Cardiac muscle cell (in vitro differentiated cells and primary cell): ENCODE measurements around the gene ADGRL3. TPM values are rescaled to one million over a fixed set of nuclear protein-coding genes. Genes with fewer than 3 reads are reported as not detected.

Experiments used
- DNase-seq, 2 donors: peaks; one replicate each; pipeline versions ENCODE4 v3.0.0 to v3.0.0-alpha.2; 2010 to 2017; ENCODE audit warnings: low read depth in 1 of 2, low spot score in 1 of 2
- H3K27ac ChIP-seq: fragments of 200-600 bp; sonication (generic); 2 replicates; pipeline ENCODE4 v1.5.1; 2016
- H3K27me3 ChIP-seq: fragments of 200-600 bp; sonication (generic); 2 replicates; pipeline ENCODE4 v1.6.0; 2016; ENCODE audit warnings: control low read depth
- H3K36me3 ChIP-seq: fragments of 200-600 bp; sonication (generic); 2 replicates; pipeline ENCODE4 v1.5.1; 2016; ENCODE audit warnings: control low read depth
- H3K4me1 ChIP-seq: fragments of 200-600 bp; sonication (generic); 2 replicates; pipeline ENCODE4 v1.8.1; 2017; ENCODE audit warnings: low read depth, mild to moderate bottlenecking, mixed run types
- H3K4me3 ChIP-seq: fragments of 200-600 bp; sonication (generic); 2 replicates; pipeline ENCODE4 v1.5.1; 2016; ENCODE audit warnings: mild to moderate bottlenecking
- H3K9me3 ChIP-seq: fragments of 200-600 bp; sonication (generic); 2 replicates; pipeline ENCODE4 v1.5.1; 2017; ENCODE audit warnings: low read depth, mild to moderate bottlenecking, control low read depth
- polyA plus RNA-seq: library from polyadenylated mRNA; unstranded; fragments of >200 nt; fragmentation: Nextera tagmentation; extraction: Ambion mirVana; gene quantifications from 2 replicates; pipeline ENCODE4 v1.2.1, GENCODE V29; 2016
- total RNA-seq: library from RNA; depleted of rRNA; stranded (reverse); fragments of >200 nt; gene quantifications from 2 replicates; pipeline ENCODE4 v1.2.3, GENCODE V29; 2016
- TF ChIP-seq, protein P1 (sequence below): IDR thresholded peaks from 2 replicates; pipeline ENCODE4 v1.5.1; 2012; ENCODE audit warnings: low read depth, mild to moderate bottlenecking, low read length

The ADGRL3 gene
- total and polyA plus RNA-seq, 2 experiments from 2014 or later: 2.4 to 4.8 TPM

DNA sequence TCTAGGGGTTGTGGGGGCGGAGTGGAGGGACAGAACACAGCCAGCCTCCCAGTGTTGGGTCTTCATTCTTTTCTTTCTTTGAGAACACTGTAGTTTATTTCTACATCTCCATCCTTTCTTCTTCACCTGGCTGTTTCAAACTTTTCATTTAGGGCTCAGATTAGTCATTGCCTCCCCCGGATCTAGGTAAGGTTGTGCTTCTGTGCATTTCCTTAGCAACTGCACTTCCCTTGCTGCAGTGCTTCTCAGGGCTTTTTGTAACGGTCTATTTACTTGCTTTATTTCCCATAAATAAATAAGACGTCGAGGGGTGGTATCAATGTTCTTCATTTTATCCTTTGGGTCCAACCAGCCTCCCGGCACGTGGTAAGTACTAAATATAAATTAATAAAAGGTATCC lies 31.3 kb downstream of the ADGRL3 start:
- TF ChIP-seq, protein P1, sequence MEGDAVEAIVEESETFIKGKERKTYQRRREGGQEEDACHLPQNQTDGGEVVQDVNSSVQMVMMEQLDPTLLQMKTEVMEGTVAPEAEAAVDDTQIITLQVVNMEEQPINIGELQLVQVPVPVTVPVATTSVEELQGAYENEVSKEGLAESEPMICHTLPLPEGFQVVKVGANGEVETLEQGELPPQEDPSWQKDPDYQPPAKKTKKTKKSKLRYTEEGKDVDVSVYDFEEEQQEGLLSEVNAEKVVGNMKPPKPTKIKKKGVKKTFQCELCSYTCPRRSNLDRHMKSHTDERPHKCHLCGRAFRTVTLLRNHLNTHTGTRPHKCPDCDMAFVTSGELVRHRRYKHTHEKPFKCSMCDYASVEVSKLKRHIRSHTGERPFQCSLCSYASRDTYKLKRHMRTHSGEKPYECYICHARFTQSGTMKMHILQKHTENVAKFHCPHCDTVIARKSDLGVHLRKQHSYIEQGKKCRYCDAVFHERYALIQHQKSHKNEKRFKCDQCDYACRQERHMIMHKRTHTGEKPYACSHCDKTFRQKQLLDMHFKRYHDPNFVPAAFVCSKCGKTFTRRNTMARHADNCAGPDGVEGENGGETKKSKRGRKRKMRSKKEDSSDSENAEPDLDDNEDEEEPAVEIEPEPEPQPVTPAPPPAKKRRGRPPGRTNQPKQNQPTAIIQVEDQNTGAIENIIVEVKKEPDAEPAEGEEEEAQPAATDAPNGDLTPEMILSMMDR: no peak
- H3K36me3 ChIP-seq: no peaks in the 10 kb centered on the region
- H3K9me3 ChIP-seq: no peaks in the 10 kb centered on the region
- no peaks in the 10 kb centered on the region for H3K27me3 ChIP-seq
- H3K27ac ChIP-seq: no peak overlapping the region
- H3K4me3 ChIP-seq: no peak overlapping the region
- H3K4me1 ChIP-seq: no peaks in the 10 kb centered on the region
- no peak for DNase-seq

DNA sequence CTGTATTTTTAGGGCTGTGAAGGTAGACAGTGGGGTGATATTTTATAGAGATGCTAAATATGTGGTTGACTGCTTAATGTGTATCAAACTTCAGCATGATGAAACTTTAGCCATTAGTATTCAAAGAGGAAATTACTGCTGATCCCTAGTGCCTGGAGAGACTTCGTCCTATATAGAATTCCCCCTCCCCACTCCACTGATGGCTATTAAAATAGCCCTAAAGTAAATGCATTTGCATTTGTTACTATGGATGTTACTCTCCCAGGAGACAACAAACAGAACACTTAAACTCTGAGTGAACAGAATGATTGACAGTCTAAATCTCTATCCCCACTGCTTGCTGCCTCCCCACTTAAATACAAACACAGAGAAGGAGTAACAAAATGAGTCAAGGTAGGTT lies 39.1 kb downstream of the ADGRL3 start:
- Histone ChIP-seq H3K36me3 (no peaks in the 10 kb centered on the region), H3K27ac (no peak overlapping the region), H3K9me3 (no peaks in the 10 kb centered on the region), H3K4me1 (no peaks in the 10 kb centered on the region), H3K27me3 (no peaks in the 10 kb centered on the region), H3K4me3 (no peak overlapping the region)
- TF ChIP-seq, protein P1: no peak
- DNase-seq: no peak

DNA sequence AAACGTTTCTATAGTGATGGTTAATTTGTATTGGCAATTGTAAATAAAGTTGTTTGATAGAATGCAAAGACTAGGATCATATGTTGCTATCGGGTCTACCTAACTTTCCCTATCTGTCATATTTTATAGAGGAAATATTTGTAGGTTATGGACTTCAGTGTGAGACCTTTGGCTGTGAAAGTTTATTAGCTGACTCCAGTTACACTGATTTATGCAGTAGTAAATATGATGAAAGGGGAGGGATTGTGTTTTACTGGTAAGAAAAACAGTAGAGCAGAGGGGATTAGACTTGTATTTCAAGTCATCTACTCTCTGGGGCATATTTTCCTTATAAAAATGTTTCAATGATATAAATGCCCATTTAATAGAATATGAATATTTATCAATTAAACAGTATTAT lies 43.8 kb downstream of the ADGRL3 start:
- TF ChIP-seq, protein P1: no peak
- Histone ChIP-seq H3K36me3 (no peaks in the 10 kb centered on the region), H3K4me1 (peaks cover 2% of the 10 kb centered on the region), H3K4me3 (no peak overlapping the region), H3K27ac (no peak overlapping the region), H3K9me3 (no peaks in the 10 kb centered on the region), H3K27me3 (no peaks in the 10 kb centered on the region)
- DNase-seq: no peak

DNA sequence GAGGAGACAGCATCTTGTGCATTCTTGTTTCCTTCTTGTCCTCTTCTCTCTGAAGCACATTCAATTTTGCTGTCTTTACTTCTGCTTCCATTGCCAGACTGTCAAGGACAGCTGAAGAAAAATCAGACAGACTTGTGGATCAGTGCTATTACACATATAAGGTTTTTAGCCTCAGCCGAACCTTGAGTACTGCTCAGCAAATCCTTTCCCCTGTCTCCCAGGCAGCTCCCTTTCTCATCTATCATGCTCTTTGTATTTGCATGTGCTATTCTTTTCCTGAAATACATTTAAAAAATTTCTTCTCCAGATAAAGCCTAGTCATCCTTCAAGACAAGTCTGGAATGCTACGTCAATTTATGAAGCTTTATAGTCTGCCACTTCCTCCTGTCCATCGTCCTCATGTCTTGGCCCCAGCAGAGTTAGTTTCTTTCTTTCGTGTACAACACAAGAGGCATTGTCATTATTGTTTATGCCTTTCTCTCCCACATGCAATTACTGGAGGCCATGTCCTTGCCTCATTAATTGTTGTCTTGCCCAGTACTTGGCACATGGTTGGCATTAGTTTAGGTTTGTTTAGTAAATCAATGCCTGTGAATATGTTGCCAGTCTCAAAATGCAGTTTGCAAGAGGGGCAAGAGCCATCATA lies 45.1 kb downstream of the ADGRL3 start:
- Histone ChIP-seq H3K4me1 (peaks cover 2% of the 10 kb centered on the region), H3K9me3 (no peaks in the 10 kb centered on the region), H3K27ac (no peak overlapping the region), H3K4me3 (no peak overlapping the region), H3K27me3 (no peaks in the 10 kb centered on the region), H3K36me3 (no peaks in the 10 kb centered on the region)
- DNase-seq: no peak
- TF ChIP-seq, protein P1: no peak

DNA sequence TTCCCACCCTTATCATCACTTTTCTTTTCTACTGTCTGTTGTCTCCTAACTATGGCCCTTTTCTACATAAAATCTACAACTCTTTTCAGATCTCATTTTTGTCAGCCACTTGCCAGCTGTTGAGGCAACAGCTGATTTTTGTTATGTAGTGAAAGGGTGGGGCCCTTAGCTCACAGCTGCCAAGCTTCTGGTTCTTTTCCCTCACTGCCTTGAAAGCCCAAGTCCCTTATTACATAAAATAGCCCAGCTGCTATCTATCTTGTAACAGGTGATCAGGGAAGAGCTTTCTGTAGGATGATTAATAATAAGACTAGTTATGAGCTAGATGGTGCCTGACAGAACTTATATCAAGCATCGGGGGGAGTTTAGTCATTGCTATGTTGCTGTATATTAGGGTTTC lies 45.9 kb downstream of the ADGRL3 start:
- Histone ChIP-seq H3K27me3 (no peaks in the 10 kb centered on the region), H3K4me1 (peaks cover 2% of the 10 kb centered on the region), H3K27ac (no peak overlapping the region), H3K4me3 (no peak overlapping the region), H3K36me3 (no peaks in the 10 kb centered on the region), H3K9me3 (no peaks in the 10 kb centered on the region)
- TF ChIP-seq, protein P1: no peak
- DNase-seq: peak in 1 of 2 donors; percentile 13
